Daoy (cell line): Measurements from ENCODE around the gene BIN1. TPM values are rescaled to one million over a fixed set of nuclear protein-coding genes. Genes with fewer than 3 reads are reported as not detected.
A peak's percentile ranks its signal among the peaks of the same experiment; 100 is the strongest.

ENCODE experiments used
- DNase-seq: peaks from one replicate; pipeline ENCODE4 v3.0.0-alpha.2; 2015; ENCODE audit warnings: low read depth
- total RNA-seq: library from RNA; depleted of rRNA; stranded (reverse); fragments of >200 nt; shearing (Covaris generic); gene quantifications from 2 replicates; pipeline ENCODE4 v1.2.3, GENCODE V29; 2014

Gene BIN1
- total RNA-seq, 1 experiment from 2014 or later: 74.2 TPM

DNA sequence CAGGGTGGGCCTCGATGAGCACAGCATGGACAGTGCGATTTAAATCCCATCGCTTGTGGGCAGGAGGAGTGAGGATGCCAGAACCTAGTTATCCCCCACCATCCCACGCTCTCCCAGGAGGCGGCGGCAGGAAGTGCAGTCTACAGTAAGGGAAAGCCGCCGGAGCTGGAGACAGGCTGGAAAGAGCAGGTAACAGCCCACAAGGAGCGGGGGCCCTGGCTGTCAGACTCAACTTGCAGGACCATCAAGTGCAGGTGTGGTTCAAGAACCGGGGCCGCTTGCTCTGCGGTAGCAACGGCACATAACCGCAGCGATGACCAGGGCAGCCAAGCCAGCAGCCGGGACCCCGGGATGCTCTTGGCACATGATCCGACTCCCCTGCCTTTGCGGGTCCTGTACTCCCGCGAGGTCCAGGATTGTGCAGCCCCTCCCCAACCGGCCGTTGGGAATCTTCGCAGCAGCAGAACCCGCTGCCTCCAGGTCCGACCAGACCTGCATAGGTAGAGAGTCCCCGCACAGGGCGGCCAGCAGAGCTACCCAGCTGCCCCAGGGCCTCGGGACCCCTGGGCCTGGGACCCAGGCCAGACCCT is 82.1 kb downstream of the BIN1 start:
- DNase-seq: peak; percentile 47

DNA sequence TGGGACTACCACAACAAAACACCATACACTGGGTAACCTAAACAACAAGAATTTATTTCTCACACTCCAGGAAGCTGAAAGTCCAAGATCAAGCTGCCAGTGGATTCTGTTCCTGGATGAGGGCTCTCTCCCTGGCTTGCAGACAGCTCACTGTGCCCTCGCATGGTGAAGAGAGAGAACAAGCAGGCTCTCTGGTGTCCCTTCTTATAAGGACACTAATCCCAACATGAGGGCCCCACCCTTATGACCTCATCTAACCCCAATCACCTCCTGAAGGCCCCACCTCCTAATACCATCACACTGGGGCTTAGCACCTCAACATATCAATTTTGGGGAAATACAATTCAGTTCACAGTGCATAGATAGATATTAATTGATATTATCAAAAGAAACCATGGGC is 83.5 kb downstream of the BIN1 start:
- DNase-seq: no peak

DNA sequence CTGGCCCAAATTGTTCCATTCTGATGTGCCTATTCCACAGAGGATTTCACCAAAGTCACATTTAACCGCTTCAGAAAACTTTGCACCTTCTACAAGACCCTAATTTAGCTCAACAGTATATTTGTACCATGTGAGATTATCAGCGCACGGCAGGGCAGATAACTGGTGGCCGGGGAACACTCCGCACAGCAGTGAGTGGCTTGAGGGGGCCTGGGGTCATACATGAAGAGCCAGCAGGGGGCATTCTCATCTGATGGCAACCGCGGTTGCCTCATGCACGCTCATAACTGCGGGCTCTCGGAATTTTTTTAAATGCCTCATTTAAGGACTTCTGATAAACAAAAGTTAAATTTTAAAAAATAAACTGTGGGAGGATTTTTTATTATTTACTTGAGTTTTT is 84.1 kb downstream of the BIN1 start:
- no peak for DNase-seq

DNA sequence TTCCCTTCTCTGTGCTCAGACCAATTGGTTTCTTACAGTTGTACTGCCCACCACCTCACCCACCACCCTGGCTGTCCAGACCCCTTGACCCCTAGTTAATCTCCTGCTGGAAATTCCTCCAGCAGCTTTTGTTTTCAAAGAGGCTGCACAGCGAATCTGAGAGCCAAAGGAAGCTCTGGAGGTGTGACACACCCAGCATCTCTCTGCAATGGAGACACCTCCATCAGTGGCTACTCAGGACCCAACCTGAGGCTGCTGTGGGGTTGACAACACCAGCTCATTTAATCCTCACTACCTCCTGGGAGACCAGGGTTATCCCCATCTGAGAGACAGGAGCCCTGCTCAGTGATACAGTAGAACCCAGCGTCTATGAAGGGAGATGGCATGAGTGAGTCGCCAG is 86.4 kb downstream of the BIN1 start:
- DNase-seq: no peak

DNA sequence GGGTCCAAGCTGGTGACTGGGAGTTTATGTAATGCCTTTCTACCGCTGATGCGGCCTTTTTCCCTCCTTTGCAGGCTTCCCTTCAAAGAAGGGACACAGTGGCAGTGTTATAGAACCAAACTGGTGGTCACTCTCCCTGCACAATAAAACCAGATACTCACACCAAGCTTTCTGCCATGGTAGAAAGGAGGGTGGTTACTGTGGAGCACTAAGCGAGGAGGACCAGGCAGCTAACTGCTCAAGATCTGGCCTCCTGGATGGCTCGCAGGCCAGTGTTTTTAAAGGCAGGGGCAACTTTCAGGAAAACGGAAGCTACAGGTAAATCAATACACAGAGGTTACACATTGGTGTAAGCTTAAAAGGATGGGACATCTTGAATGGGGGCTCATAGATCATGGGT is 89.4 kb downstream of the BIN1 start:
- DNase-seq: no peak

DNA sequence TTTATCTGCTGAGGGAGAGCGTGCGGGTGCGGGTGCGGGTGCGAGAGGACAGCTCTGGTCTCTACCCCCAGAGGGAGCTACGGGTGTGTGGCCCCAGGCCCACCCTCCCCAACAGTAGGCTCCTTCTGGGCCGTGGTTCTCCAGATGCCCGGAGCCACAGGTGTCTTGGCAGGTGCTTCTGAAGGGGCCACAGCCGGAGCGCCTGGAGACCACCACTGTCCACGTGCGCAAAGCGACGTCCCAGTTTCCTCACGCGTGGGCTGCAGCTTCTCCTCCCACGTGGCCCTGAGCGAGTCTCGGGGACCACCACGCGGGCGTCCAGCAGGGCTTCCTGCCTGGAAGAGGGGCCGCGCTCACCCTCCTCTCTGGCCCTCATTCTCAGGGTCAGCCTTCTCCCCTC is 90.6 kb downstream of the BIN1 start:
- no peak for DNase-seq

DNA sequence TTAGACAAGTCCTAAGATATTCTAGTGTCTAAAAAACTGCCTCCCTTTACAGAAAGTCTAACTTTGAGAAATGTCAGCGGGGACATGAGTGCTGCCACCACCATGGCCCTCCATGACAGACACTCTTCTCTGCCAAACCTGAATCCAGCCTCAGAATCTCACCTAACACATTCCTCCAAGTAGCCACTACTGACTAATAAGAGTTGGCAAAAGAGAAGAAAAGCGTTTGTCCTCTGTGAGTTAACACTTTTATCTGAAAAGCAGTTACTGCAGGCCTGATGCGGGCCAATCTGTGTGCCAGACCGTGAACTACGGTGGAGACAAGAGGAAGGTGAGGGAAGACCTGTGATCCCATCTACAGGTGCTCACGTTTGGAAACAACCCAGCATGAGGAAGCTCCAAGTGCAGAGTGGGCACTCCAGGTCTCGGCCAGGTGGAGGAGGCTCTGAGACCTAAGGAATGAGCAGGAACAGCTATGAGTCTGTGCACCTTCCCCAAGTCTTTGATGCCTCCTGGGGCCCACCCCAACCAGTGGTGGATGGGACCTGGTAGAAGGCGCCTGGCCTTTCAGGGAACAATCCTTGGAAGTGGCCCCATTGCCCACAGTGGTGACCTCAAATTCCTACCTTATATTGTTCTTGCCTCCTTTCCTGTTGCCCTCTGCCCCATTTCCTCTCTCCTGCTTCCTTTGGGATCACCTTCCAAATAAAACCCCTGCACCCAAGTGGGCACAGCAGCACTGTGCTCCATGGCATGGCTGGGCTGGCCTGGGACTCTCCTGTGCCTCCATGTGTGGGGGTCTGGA is 91.6 kb downstream of the BIN1 start:
- no peak for DNase-seq

DNA sequence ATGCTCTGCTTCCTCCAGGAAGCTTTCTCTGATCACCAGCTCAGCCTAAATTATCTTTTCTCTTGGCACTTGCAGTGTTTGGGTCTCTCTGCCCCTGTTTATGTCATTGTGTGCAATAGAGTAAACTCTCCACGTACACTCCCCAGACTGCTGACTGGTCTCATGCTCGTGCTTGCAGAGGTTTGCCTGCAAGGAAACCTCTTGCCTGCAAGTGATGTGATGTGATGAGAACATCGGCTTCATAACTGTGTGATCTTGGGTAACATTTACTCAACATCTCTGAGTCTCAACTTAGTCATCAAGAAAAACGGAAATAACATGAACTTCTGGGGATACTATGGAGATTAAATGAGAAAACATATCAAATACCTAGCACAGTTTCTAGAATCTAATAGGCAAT is 92.3 kb downstream of the BIN1 start:
- peak; percentile 54 for DNase-seq

DNA sequence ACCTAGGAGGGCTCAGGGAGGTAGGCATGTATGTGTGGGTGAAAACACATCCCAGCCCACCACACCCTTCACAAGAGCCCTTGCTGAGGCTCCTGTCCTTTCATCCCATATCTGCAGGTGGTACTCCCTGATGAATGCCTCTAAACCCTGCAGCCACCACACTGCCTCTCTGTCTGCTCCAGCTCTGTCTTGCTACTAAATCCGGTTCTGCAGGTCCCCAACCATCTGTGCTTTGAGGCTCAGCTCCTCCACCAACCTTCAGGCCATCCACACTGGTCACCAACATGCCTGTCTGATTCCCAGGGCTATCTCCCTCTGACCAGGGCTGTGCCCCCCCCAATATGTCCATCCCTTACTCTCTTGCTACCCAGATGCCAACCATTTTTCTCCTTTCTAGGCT is 92.7 kb downstream of the BIN1 start:
- no peak for DNase-seq

DNA sequence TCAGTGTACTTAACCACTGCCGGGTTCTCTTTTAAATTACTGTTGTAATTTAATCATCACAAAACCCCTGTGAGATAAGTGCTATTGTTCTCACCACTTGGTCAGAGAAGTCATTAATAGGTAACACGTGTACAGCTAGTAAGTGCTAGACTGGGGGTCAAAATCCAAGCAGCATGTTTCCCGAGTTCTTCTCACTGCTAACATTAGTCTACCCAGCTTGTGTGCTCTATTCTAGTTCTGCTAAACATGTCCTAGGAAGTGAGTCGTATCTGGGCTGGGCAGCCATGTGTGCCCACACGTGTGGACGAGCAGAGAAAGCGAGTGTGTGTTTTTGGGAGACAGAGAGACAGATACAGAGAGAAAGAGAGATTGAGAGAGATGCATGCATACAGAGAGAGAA is 94.1 kb downstream of the BIN1 start:
- no peak for DNase-seq

DNA sequence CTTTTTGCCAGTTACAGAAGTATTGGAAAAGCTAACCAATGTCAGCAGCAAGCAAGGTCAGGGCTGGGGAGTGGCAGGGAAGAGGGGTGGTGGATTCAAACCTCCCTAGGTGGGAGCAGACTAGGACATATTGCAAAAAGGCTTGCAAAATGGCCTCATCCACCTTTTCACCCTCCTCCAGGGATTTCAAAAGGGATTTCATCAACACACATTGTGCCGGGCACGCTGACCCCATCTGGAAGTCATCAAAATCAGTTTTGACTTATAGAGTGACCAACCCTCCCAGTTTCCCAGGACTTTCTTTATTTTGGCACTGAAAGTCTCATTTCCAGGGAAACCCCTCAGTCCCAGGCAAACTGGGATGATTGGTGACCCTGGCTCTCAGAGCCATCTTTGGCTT is 94.7 kb downstream of the BIN1 start:
- DNase-seq: no peak

DNA sequence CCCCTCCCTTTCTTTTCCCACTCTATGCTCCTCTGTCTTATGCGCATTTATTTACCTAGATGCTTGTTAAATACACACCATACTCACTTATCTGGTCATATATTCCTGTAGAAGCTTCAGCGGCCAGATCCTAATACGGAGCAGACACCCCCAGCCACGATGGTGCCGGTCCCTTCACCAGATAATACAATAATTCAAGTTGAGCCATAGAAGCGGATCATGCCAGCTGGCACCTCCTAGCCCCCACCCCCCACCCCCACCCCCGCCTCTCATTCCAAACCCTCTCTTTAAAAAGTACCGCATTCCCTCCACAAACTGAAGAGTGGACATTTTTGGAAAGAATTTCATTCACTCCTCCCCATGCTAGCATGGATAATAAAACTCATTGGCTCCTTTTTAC is 95.2 kb downstream of the BIN1 start:
- DNase-seq: no peak

DNA sequence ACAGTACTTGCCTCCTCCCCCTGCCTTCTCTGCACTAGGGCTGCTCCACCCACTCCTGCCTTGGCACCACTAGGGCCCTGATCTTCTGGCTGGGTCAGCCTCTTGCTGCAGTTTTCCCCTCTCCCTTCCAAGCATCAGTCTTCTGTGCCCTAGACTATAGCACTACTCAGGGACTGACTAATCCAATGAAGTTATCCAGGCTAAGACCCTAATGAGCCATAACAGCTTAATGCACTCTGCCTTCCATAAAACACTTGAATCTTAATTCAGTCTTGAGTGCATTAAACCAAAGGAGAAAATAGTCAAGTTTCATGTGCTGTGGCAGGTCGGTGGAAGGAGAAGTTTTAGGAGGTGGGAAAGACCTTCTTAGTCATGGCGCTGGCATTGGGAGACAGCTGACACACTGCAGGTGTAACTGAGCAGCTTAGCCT is 95.7 kb downstream of the BIN1 start:
- no peak for DNase-seq

DNA sequence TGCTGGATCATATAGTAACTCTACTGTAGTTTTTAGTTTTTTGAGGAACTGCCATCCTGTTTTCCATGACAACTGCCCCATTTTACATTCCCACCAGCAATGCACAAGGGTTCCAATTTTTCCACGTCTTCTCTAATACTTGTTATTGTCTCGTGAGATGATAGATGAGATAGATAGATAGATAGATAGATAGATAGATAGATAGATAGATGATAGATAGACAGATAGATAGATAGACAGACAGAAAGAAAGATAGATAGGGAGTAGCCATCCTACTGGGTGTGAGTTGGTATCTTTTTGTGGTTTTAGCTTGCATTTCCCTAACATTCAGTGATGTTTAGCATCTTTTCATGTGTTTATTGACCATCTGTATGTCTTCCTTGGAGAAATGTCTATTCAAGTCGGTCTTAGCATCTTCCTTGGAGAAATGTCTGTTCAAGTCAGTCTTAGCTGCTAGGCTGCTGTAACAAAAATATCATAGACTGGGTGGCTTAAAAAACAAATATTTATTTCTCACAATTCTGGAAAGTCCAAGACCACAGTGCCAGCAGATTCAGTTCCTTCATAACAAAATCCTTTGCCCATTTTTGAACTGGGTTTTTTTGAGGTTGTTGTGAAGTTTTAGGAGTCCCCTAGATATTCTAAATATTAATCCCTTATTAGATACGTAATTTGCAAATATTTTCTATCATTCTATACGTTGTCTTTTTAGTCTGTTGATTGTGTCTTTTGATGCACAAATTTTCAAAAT is 98.5 kb downstream of the BIN1 start:
- no peak for DNase-seq

DNA sequence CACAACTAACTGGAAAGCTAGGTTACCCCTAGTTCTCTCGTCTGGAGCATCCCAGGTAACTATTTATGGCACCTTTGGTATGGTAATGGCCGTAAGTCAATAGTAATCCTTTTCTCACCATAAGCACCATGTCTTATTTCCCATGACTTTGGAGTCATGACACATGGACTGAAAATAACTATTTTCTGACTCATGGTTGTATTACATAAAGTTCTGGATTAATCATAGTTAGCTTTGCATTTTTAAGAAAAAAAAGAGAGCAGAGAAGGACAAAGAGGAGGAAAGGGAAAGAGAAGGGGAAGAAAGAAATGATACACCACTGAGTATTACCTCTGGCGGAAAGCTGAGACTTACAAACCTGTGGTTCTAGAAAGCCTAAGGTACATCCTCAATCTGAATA is 99.3 kb downstream of the BIN1 start:
- peak; percentile 28 for DNase-seq

DNA sequence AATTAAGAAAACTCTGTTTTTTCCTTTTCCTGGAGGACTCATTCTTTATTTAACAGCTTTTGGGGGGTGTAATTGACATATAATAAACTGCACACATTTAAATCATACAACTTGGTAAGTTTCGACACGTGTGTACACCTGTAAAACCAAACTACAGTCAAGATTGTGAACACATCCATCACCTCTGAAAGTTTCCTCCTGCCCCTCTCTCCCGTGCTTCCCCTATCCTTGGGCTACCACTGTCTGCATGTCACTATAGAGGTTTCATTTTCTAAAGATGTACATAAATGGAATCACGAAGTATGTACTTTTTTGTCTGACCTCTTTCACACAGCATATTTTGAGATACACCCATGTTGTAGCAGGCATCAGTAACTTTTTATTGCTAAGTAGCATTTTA is 100.0 kb downstream of the BIN1 start:
- DNase-seq: no peak

DNA sequence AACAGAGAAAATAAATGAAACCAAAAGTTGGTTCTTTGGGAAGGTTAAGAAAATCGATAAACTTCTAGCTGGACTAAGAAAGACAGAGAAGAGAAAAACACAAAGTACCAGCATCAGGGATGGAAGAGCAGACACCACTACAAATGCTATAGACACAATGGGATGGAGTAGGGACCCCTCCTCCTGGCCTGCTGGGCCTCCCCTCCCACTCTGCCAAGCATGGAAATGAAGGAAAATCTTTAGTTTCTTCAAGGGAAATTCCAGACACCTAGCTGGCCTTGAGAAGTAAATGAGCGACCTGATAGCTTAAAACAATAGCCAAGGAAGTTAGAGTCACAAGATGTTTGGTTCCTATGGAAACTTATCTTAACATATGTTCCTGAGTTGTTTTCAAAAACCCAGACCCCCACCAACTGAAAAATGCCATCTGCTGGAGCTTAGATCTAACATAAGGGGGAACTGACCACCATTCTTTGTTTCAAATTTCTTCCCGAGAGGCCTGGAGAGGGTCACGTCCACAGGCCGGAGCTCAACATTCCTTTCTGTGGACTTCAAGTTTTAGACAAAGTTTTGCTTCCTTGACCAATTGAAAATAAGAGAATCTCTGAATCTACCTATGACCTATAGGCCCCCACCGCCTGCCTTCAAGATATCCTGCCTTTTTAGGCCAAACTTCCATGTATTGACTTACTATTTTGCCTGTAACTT is 101.9 kb downstream of the BIN1 start:
- DNase-seq: no peak

DNA sequence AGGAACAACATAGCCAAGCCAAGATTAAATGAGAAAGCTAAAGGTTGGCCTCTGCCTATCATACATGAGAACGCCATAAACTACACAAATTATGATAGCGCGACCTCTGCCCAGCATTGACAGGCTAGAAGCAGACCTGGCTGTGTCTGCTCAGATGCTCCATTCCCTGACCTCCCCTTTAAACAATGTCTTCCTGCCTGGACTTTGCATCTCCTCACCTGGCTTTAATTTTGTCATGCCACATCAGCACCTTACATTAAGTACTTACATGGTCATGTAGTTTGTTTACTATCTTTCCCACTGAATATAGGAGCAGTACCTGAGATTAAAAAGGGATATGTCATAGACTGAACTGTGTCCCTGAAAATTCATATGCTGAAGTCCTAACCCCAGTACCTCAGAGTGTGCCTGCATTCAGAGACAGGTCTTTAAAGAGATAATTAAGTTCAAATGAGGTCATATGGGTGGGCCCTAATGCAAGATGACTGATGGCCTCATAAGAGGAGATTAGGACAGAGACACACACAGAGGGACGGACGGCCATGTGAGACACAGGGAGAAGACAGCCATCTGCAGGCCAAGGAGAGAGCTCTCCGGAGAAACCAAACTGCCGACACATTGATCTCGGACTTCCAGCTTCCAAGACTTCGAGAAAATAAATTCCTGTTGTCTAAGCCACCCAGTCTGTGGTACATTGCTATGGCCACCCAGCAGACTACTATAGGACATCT is 103.7 kb downstream of the BIN1 start:
- no peak for DNase-seq

DNA sequence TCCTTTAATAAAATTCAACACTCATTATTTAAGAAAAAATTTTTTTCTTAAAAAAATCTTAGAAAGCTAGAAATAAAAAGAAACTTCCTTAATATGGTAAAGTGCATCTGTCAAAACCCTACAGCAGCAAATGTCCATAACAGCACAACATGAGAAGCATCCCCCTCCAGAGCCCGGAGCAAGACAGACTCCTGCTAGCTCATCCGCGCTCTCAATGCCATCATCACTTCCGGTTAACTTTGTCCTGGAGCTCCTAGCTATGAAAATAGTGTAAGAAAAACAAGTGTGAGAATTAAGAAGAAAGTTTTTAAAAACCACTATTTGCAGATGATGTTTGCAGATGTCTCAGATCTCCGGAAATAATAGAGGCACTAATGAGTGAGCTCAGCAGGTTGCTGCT is 105.2 kb downstream of the BIN1 start:
- no peak for DNase-seq

DNA sequence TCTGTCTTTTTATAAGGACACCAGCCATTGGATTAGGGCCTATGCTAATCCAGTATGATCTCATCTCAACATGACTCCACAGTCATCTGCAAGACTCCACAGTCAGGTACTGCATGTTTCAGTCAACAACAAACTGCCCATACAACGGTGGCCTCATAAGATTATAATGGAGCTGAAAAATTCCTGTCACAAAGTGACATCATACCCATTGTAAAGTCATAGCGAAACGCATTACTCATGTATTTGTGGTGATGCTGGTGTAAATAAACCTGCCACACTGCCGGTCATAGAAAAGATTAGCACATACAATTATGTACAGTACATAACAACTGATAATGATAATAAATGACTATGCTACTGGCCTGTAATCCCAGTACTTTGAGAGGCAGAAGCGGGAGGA is 106.0 kb downstream of the BIN1 start:
- DNase-seq: no peak

DNA sequence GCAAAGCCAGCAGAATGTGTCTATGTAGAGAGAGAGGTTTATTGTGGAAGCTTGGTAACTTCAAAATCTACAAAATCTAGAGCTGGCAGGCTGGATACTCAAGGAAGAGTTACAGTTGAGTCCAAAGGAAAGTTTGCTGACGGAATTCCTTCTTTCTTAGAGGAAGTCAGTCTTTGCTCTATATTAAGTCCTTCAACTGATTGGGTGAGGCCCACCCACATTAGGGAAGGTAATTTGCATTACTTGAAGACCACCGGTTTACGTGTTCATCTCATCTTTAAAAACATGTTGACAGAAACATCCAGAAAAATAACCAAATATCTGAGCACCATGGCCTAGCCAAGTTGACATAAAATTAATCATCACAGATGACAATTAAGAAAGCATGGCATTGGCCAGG is 106.8 kb downstream of the BIN1 start:
- no peak for DNase-seq
